Renal pelvis (tissue), 4 donors: ENCODE data around the gene SPRED2. TPM values are rescaled to one million over a fixed set of nuclear protein-coding genes. Genes with fewer than 3 reads are reported as not detected.
A peak's percentile ranks its signal among the peaks of the same experiment; 100 is the strongest.

ENCODE experiments used
- DNase-seq: peaks from one replicate; pipeline ENCODE4 v3.0.0-alpha.2; 2013
- polyA plus RNA-seq, 3 donors: library from polyadenylated mRNA; unstranded; fragments of 120-200 nt; gene quantifications; one replicate each; pipeline ENCODE4 v1.2.1, GENCODE V29; 2013; ENCODE audit not compliant: insufficient read length in 3 of 3

Gene SPRED2
- polyA plus RNA-seq, 3 donors = 35.3 to 35.6 (median 35.5) TPM

DNA sequence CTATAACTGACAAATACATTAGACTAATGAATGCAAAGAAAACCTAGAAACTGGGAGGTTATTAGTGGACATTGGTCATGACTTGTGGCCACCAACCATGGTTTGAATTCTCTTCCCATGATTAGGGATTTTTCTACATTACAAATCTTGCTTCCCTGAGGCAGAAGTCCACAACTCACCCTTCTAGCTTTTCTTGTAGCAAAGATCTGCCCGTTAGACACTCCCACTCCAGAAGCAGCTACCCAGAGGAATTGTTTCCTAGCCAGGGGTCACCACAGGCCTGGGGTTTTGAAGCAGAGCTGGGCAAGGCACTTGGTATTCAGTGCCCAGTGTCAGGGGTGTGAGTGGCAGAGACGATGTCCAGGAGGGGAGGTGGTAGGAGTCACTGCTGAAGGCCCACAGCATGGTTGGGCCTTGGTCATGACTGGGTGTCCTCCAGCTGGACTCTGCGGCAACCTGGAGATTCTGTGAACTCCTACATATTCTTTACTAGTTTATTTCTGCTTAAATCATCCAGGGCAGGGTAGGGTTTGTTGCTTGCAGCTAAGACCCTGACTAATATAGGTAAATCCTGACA, 149.8 kb downstream of the SPRED2 start:
- DNase-seq = no peak

DNA sequence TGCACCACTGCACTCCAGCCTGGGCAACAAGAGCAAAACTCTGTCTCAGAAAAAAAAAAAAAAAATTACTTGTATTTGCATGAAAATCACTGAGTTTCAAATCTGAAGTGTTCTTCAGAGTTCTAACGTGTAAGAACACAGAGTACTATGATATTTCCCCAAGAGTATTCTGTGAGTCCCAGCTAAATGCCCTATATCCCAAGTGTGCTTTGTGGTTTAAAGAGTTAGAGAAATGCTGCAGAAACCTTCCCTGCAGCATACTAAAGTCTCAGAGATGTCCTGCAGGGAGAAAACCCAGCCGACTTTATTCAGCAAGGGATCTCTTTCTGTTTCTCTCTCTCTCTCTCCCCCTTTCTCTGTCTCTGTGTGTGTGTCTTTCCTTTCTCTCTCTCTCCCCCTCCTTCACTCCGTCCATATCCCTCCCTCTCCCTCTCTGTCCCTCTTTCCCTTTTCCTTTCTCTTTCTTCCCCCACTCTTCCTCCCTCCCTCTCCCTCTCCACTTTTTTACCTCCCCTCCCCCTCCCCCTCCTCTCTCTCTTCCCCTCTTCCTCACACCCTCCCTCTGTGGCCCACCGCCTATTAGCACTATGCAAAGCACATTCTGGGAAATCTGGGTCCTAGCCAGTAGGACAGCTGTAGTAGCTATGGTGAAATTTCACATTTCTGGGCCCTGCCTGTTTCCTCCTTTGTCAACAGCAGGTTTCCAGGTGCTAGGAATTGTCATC, 150.6 kb downstream of the SPRED2 start:
- DNase-seq = peak; percentile 40

- DNase-seq = no peak
These were observed 152.6 kb downstream of the SPRED2 start for GRCh38 chr2:65279756-65280155.

DNA sequence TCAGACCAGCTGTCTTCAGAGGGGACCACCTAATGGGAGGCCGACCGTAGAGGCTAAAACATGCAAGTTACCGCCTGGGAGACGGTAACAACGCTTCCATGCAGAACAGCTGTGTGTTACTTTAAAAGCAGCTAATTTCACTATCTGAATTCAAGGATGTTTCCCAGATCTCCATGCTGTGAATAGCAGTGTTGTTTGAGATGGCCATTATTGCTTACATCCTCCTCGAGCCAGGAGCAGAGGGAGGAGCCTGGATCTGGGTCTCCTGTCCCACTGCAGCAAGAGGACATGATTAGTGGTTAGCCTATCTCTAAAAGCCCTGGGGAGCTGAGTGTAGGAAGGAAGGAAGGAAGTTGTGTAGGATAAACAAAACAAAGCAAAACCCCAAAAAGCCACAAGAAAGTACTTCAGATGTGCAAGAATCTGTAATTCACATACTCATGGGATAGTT, 153.8 kb downstream of the SPRED2 start:
- DNase-seq = no peak

DNA sequence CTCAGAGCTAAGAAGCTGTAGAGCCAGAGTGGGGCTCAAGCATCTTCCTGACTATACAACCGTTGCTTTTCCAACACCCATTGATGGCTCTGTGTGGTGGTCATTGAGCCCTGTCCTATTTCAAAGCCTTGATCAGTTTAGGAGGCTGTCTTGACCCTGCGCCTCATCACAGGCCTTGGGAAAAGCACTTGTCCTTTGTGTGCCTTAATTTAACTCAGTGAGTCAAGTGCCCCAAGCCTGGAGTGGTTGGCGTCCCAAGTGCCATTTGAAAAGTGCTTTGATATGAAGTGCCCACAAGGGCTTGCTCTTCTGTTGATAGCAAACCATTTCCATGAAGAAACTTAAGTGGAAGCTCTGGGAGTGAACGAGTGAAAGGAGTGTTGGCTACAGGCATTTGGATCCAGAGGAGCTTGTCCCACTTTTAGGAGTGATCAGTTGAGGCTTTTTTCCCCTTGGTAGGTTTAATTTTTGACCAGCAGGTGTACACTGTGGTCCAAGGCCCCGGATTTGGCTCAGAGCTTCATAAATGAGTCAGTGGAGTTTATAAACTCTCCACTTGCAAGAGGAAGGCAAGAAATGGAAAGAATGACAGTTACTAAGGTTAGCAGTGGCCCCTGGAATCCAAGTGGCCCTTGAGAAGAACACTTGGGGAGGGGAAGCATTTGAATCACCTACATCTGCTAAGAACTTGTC, 154.5 kb downstream of the SPRED2 start:
- DNase-seq = no peak

- DNase-seq = no peak
These were observed 155.3 kb downstream of the SPRED2 start for GRCh38 chr2:65277118-65277517.

DNA sequence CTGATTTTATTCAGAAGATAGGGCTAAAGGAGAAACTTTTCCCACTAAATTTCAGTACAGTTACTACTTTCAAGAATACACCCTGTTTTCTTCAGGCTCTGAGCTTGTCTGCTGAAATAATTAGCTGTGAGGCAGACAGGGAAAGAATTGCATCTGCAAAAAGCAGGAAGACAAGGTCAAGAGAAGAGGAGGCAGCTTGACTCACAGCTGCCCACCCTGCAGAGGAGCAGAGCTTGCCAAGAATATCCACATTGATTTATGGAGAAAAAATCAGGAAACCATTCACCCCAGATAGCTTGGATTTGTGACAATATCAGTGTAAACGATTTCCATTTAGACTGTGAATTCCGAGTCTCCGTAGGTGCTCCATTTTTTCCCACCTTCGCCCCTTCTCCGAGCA, 155.8 kb downstream of the SPRED2 start:
- no peak for DNase-seq

DNA sequence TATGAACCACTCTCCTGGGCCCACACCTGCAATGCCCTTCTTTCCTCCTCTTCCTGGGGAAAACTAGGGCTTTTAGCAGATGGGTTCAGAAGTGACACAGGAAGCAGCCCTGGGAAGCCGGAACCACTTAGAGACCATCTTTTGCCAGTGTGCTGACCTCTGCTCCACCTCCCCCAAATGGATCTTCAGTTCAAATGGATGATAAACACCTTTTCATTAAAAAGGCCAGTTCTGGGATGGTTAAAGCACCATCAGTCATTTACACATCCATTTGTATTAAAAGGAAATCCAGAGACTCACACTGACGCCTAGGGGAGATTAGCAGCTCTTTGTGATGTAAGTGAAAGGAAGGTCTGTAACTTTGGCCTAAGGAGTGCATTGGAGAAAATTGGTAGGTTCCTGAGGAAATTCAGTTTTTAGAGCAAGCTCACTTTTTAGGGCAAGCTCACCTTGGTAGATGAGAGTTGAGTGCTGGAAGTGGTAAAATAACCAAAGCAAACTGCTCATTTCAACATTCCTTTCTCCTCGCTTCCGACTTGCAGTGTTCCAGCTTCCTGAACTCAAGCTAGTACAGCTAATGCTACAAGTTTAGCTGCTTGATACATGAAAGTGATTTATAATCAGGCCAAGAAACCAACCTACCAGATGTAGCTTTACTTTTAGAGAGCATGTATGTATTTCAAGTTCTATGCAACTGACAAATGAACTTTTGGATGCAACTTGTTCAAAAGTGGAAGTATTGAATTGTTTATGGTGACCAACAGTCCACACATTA, 157.1 kb downstream of the SPRED2 start:
- peak; percentile 46 for DNase-seq

DNA sequence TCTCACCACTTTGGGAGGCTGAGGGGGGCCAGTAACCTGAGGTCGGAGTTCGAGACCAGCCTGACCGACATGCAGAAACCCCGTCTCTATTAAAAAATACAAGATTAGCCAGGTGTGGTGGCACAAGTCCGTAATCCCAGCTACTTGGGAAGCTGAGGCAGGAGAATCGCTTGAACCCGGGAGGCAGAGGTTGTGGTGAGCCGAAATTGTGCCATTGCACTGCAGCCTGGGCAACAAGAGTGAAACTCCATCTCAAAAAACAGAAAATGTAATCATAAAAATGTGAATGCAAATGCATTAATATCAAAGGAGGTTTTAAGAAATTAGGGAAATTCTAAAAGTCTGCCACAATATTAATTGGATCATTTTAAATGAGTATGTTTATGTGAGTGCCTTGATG, 159.1 kb downstream of the SPRED2 start:
- DNase-seq = no peak

- peak; percentile 17 for DNase-seq
These were observed 163.4 kb downstream of the SPRED2 start for GRCh38 chr2:65268957-65269356.

GRCh38 chr2:65267008-65267407, 165.4 kb downstream of the SPRED2 start:
- no peak for DNase-seq

GRCh38 chr2:65265671-65266045, 166.7 kb downstream of the SPRED2 start:
- DNase-seq = no peak

DNA sequence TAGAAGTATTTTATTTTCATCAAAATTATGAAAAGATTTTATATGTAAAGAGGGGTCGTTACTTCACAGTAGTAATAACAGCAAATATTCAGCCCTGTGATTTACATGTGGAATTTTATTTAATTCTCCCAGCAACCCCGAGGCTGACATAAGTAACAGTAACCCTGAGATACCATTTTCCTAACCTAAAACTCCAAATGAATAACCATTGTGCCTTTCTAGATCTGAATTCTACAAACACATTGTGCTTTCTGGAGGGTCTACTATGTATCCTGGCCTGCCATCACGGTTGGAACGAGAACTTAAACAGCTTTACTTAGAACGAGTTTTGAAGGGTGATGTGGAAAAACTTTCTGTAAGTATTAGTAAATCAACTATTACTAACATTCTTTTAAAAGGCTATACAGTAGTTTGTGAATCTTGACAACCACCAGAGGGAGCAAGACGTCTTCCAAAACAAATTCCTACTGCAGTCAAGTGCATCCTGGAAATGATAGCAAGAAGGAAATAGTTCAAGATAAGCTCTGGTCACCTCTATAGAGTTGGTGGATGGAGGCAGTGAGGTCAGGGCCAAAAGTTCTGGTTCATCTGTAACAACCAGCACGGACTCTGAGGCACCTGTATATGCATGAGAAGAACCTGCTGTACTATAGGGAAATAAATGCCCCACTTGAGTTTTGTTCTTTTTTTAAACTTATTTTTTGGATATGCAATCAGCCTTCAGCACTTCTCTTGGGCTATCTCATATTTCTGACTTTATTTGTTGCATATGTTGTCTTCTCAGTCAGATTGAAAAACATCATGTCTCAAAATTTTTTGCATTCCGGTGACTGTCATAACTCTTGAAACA, 167.4 kb downstream of the SPRED2 start:
- DNase-seq = peak; percentile 87

- no peak for DNase-seq
These were observed 168.4 kb downstream of the SPRED2 start for GRCh38 chr2:65263986-65264385.

DNA sequence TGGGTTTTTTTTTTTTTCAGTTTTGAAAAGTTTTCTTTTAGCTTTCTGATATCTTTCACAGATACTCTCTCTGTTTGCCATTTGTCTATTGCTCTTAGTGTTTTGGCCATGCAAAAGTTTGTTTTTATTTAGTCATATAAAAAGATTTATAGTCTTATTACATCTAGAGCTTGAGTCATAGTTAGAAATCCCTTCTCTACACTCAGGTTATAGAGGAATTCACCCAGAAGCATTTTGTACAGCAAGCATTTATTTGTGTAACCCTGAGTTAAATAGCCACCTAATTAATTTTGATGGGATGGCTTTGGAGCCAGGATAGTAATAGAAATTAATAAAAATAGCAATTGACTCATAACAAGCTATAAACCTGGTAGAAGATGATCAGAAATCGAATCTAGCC, 169.1 kb downstream of the SPRED2 start:
- DNase-seq = no peak

- no peak for DNase-seq
These were observed 170.7 kb downstream of the SPRED2 start for GRCh38 chr2:65261676-65262075.

Other genes starting within 250 kb of the SPRED2 start
- 100 to 1,000 TPM; 156 to 182 (median 176) TPM for gene ACTR2, start 204.8 kb downstream of the SPRED2 start, polyA plus RNA-seq